Nephron progenitor cell (in vitro differentiated cells): Measurements from ENCODE around the gene ZNF385B.
A peak's percentile ranks its signal among the peaks of the same experiment; 100 is the strongest.

ENCODE experiments used
- DNase-seq: peaks from one replicate; pipeline ENCODE4 v3.0.0; 2021
- H3K27ac Mint-ChIP-seq: 2 replicates; pipeline ENCODE4 v1.8.0; 2021; ENCODE audit warnings: mild to moderate bottlenecking, moderate library complexity, mixed read lengths
- H3K27me3 Mint-ChIP-seq: 2 replicates; pipeline ENCODE4 v1.8.0; 2021; ENCODE audit warnings: mild to moderate bottlenecking, low read depth, mixed read lengths; ENCODE audit not compliant: poor library complexity
- H3K36me3 Mint-ChIP-seq: 2 replicates; pipeline ENCODE4 v1.8.0; 2021; ENCODE audit warnings: low read depth, mixed read lengths
- H3K4me1 Mint-ChIP-seq: 2 replicates; pipeline ENCODE4 v1.8.0; 2021; ENCODE audit warnings: mixed read lengths
- H3K4me3 Mint-ChIP-seq: 2 replicates; pipeline ENCODE4 v1.8.0; 2021; ENCODE audit warnings: mild to moderate bottlenecking, moderate library complexity, mixed read lengths
- H3K9me3 Mint-ChIP-seq: 2 replicates; pipeline ENCODE4 v1.8.0; 2021; ENCODE audit warnings: mild to moderate bottlenecking, moderate library complexity, mixed read lengths
- TF ChIP-seq, protein P1 (sequence below): fragments of 200-600 bp; sonication (generic); IDR thresholded peaks from 2 replicates; pipeline ENCODE4 v1.5.0; 2021; ENCODE audit warnings: antibody characterized with exemption

ZNF385B gene

DNA sequence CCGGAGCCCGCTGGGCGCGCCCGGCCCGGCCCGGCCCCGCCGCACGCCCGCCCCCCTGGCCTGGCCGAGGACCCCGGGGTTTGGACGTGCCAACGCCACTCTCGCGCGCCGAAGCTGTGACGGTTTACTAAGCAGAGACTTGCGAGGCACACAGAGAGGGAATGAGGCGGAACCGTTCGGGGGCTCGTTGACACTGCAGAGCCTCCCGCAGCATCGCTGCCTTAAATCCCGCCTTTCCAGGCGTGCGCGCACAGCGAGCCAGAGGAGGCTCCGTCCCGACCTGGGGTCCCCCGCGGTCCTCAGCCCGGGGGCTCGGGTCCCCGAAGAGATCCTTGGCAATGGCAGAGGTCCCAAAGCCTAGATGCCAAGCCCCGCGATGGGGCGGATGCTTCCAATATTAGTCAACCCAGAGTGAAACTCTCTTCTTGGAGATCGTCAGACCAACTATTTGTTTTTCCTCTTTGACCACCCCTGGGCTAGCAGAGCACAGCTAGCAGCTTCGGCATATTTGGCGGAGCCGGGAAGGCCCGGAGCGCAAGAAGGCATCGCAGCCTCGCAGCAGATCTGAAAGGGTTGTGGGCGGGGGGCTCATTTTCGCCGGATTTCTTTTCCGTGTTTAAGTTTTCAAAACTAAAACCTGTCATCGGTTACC, at the start of gene ZNF385B:
TSS of gene ZNF385B (minus strand) at position 197 of the 652 bp plus-strand sequence.
- Mint-ChIP-seq H3K27ac (no peak within 1 kb of the TSS), H3K4me1 (peaks cover 23% of the 10 kb centered on the region), H3K9me3 (no peaks in the 10 kb centered on the region), H3K27me3 (peaks cover 55% of the 10 kb centered on the region), H3K36me3 (no peaks in the 10 kb centered on the region), H3K4me3 (peak within 1 kb of the TSS; percentile 85)
- TF ChIP-seq, protein P1, sequence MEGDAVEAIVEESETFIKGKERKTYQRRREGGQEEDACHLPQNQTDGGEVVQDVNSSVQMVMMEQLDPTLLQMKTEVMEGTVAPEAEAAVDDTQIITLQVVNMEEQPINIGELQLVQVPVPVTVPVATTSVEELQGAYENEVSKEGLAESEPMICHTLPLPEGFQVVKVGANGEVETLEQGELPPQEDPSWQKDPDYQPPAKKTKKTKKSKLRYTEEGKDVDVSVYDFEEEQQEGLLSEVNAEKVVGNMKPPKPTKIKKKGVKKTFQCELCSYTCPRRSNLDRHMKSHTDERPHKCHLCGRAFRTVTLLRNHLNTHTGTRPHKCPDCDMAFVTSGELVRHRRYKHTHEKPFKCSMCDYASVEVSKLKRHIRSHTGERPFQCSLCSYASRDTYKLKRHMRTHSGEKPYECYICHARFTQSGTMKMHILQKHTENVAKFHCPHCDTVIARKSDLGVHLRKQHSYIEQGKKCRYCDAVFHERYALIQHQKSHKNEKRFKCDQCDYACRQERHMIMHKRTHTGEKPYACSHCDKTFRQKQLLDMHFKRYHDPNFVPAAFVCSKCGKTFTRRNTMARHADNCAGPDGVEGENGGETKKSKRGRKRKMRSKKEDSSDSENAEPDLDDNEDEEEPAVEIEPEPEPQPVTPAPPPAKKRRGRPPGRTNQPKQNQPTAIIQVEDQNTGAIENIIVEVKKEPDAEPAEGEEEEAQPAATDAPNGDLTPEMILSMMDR: no peak
- peak; percentile 76 for DNase-seq

DNA sequence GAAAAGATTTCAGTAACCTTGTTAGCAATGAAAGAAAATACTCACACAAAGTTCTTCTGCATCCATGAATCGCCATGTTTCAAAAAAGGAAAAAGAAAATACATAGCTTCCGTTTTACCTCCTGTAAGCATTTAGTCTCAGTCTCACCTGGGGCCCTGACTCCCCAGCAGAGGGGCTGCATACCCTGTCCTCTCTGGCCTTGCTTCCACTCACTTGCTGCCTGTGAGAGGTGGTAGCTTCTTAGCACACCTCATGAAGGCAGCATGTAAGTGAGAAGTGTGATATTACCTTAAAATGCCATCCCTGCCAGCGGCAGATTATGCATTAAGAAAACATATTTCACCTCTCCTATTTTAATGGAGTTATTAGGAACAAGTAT, 49.3 kb upstream of the ZNF385B start:
- DNase-seq: no peak
- Mint-ChIP-seq H3K27ac (peak overlapping the region; percentile 62), H3K4me3 (no peak overlapping the region), H3K4me1 (no peaks in the 10 kb centered on the region), H3K36me3 (no peaks in the 10 kb centered on the region), H3K9me3 (no peaks in the 10 kb centered on the region), H3K27me3 (peaks cover 3% of the 10 kb centered on the region)
- TF ChIP-seq, protein P1: no peak

DNA sequence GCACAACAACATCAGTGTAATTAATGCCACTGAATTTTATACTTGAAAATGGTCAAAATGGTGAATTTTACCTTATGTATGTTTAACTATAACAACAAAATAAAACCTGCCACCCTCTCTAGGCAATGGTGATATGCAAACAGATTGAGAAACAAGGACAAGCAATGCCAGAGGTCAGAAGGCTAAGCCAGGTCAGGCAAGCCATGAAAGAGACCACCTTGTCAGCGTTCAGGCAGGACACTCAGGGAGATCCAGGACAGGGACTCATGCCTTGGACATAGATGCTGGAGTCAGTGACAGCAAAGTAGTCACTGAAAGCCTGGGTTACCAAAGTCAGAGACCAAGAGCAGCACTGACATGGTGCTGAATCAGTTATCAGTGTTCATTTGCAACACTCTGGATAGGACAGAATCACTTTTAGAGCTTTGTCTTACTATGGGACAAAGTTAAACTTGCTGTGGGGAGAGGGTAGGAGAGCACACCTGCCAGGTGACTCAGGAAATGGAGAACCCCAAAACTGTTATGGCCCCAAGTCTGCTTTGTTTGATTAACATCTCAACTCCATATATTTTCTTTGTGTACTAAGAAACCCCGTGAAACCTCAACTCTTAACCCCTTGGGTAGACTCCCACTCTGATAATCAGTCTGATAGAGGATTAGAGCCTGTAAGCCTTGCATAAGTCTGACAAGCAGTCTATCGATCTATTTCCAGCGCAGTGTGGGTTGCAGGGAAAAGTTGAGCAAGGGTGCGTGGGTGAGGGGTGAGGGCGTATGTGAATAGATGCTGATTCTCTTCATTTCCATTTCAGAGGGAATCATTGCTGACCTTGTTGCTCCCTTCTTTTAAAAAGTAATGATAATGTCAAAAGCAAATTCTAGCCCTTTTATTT, 48.7 kb upstream of the ZNF385B start:
- Mint-ChIP-seq H3K27ac (no peak overlapping the region), H3K9me3 (no peaks in the 10 kb centered on the region), H3K27me3 (peaks cover 3% of the 10 kb centered on the region), H3K4me1 (no peaks in the 10 kb centered on the region), H3K4me3 (no peak overlapping the region), H3K36me3 (no peaks in the 10 kb centered on the region)
- TF ChIP-seq, protein P1: no peak
- no peak for DNase-seq

DNA sequence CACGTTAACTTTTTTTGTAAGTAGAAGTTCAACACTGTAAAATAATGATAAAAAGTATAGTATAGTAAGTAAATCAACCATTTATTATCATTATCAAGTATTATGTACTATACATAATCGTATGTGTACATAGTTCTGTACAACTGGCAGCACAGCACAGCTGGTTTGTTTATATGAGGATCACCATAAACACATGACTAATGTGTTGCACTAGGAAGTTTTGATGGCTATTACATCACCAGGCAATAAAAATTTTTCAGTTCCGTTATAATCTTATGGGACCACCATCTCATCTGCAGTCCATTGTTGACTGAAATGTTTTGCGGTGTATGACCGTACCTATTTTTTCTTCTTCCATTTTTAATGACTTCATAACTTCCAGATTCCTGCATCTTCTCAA, 39.2 kb upstream of the ZNF385B start:
- Mint-ChIP-seq H3K4me3 (no peak overlapping the region), H3K9me3 (peaks cover 12% of the 10 kb centered on the region), H3K4me1 (no peaks in the 10 kb centered on the region), H3K27ac (no peak overlapping the region), H3K27me3 (no peaks in the 10 kb centered on the region), H3K36me3 (no peaks in the 10 kb centered on the region)
- no peak for DNase-seq
- TF ChIP-seq, protein P1: no peak

DNA sequence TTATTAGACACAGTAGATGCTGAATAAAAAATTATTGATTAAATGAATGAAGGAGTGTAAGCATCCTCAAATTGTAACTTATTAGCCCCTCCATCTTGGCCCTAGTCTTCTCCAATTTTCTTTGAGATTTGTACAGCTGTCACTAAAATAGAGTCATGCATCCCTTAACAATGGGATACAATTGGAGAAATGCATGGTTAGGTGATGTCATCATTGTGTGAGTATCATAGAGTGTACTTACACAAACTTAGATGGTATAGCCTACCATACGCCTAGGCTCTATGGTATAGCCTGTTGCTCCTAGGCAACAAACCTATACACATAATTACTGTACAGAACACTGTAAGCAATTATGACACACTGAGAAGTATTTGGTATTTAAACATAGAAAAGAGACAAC, 38.3 kb upstream of the ZNF385B start:
- Mint-ChIP-seq H3K4me1 (no peaks in the 10 kb centered on the region), H3K4me3 (no peak overlapping the region), H3K36me3 (no peaks in the 10 kb centered on the region), H3K9me3 (peaks cover 12% of the 10 kb centered on the region), H3K27ac (no peak overlapping the region), H3K27me3 (no peaks in the 10 kb centered on the region)
- TF ChIP-seq, protein P1: no peak
- DNase-seq: no peak
